Activated CD8-positive, alpha-beta memory T cell treated with anti-CD3 and anti-CD28 coated beads for 48 hours (primary cell): ENCODE measurements around the gene USH2A.

Experiments
- DNase-seq, 3 experiments: peaks; one replicate each; pipeline ENCODE4 v3.0.0-alpha.2; 2020; ENCODE audit warnings: low read depth in 2 of 3, low spot score in 2 of 3

The USH2A gene

DNA sequence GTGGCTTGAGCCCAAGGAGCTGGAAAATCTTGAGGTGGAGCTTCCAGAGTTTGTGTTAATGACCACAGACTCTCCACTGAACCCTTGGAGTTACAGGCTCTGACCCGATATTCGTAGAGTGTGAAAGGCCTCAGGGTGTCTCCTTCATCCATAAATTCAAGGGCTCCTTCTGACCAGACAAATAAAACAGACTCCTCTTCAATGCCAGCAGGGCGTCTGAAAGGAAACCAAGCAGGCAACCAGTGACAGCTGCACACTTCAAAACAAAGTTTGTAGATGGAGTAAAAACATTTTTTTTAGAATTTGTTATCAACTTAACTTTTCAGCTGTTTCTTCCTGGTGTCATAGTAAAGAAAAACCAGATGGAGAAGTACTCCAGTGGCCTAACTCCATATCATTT is 695.1 kb downstream of the USH2A start:
- DNase-seq, result no peak

DNA sequence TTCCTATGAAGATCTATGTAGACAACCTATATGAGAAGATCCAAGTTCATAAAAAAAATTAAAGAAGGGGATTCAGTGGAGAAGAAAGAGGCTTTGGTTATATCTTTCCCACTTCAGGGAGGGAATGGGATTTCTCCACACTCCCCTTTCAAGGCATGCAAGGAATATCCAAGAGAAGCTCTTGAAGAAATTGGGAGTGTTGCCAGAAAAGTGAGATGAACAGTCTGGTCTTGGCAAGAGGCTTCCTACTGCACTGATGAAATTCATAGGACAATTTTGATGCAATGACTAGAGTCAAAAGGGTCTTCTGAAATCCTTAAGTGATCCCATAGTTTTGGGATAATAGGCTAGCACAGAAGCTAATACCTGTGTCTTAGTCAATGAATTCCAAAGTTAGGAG is 703.1 kb downstream of the USH2A start:
- no peak for DNase-seq

DNA sequence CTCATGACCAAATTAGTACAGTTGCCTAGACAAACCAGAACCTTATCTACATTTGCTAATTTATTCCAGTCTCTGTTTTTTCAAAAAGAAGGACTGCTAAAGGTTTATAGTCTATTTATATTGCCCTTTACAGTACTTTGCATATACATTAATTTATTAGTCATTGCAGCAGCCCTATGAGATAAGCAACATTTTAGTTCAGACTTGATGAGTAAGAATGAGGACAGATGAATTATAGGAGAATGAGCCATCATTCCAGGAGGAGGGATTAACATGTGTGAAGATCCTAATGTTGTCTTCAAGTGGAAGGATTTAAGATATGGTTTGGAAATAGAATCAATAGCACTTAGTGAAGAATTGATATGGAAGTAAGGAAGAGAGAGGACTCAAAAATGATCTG is 703.7 kb downstream of the USH2A start:
- DNase-seq, result no peak

DNA sequence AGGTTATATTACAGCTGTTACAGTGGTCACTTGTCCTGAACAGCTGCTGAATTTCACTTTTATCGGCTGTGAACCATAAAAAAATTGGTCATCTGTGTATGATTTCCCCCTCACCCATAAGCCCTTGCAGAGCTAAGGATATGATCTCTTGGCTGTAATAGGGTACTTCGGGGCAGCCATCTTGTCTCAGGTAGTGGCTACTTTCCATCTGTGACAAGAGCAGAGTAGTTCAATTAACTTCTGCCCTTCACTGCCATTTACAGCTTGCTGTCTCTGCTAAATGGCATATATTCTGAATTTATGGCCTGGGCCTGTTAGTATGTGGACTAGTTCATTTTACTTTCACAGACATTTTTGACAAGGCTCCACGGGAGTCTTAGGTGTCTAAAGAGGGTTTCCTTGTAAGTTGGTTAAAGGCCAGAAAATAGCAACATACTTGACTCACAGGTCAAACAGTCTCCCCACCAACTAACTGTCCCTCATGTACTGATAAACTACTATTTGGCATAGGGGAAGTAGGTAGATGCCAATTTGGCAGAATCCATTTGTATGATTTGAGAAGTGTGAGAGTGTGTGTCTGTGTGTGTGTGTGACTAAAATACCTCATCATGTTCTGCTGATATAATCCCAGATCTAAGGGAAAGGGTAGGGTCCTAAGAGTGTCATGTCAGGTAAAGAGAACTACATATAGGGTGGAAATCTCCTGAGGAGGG is 704.5 kb downstream of the USH2A start:
- no peak for DNase-seq

DNA sequence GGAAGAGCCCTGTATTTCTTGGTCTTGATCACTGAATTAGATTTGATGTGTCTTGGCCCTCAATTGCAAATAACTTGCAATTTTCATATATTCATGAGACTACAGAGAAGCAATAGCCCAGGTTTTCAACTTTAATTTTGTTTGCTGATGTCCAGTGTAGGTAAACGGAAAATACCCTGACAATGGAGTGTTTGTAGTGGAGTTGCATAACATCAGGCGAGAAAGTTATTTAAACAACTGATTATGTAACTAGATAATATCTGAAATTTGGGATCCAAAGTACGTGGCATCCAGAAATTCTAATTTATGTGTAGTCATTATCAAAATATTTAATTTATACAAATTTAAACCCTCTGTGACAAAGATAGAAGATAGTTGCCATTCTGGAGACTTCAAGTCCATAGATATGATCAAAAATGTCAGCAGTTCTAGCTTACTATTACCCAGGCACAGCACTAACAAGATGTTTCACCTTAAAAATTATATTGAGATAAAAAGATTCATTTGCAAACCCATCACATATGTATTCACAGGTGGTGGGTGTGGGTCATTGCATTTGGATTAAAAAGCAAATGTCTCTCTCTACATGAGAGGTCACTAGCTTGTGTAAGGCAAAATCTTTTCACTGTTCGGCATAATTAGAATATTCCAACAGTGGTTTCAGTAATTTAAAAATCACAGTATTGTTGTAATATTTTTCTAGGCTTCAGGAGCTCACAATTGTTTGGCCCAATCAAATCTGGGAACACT is 705.4 kb downstream of the USH2A start:
- no peak for DNase-seq

DNA sequence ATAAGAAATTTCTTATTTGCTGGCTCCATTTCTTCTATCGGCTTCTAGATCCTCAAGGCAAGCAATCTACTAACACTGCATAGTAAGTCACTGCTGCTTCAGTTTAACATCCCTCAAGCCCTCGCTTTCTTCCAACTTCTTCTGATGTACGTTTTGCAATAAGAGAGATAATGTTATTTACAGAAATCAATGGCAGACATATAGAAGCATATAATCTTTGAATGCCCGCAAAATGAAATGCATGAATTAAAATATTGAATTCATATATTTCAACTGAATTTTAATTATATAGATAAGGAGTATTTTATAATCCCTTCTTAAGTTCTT is 712.4 kb downstream of the USH2A start:
- DNase-seq, result no peak

DNA sequence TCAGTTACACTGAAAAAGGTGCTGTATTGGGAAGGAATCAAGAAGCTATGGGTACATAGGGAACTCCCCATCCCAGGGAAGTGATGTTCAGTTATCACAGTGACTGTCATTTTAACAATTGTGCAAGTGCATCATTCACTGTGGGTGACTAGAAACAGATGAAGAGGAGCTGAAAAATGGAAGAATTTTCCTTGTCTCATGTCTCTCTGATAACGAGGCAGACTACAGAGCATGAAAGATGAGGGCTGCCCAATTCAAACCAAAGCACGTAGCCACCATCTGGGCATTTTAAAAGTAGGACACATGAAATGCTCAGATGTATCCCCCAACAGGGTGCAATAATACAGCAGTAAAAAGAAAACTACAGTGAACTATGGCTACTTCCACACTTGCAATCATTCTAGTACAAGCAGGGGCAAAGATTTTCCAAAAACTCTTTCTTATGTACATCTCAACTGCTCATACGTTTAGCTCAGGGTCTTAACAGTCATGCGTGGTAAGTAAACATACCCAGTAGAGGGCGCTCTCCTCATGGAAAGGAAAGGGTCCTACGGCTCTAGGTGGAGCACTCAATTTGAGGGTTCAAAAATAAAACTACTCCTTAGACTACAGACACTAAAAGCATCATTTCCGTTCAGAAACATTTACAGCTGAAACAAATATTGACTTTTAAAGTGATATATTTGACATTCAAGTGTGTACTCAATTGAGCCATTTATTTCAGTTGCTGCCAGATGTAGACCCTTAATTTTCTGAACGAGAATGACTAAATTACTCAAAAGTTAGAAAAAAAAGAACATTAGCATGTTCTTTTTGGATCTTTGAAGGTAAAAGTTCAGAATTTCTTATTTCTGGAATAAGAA is 713.0 kb downstream of the USH2A start:
- no peak for DNase-seq

DNA sequence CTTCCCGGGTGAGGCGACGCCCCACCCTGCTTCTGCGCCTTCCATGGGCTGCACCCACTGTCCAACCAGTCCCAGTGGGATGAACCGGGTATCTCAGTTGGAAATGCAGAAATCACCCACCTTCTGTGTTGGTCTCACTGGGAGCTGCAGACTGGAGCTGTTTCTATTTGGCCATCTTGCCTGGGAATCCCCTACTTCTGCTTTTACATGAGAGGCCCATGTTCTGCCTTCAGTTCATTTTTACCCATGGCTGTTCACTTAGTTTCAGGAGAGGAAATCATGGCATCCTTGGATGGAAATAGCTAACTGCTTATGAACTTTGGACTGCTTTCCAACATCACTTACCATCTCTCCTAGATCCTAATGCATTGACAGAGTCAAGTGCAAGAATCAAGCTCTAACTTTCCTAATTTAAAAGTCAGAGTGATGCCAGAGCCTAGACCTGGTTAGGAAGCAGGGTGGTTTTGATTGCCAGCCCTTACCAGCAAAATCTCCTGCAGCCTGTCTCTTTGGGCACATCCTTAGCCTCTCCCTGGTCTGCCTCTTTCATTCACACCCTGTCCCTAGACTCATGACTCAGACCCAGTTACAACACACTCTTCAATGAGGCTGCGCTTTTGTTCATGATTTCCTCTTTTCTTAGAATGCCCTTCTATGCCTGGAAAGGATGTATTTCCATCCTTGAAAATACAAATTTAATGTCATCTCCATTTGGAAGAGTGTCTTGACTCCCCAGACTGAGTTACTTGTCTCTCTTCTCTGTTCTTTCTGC is 719.0 kb downstream of the USH2A start:
- no peak for DNase-seq

DNA sequence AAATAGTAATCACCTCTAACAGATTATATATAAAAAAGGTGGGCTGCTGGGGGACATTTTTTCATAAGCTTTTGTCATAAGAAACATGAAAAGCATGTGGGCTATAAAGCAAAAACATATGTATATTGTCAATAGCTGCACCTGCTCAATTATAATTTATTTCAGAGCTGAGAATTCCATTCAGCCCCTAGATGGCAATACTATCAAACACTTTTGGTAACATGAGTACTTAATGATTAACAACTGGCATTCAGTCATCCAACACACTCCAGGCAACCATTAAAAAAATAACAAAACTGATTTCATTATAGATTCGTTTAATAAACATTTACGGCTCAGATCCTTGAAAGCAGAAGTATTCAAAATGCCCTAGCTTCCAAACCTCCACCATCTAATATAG is 741.0 kb downstream of the USH2A start:
- DNase-seq, result no peak

DNA sequence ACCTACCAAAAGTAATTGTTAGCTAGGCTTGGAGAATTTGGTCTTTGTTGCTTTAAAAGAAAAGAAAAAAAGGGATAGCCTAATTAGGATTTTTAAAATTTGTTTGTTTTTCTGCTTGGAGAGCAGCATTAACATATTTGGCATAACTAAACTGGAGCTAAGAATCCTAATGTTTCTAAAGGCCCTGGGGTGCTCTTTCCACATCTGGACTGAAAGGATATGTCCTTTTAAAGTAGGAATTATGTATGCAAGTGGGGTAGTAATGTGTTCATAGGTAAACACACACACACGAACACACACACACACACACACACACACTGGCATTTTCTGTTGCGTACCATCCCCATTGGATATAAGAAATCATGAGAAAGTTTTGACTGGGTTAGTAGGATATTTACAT is 742.2 kb downstream of the USH2A start:
- no peak for DNase-seq

DNA sequence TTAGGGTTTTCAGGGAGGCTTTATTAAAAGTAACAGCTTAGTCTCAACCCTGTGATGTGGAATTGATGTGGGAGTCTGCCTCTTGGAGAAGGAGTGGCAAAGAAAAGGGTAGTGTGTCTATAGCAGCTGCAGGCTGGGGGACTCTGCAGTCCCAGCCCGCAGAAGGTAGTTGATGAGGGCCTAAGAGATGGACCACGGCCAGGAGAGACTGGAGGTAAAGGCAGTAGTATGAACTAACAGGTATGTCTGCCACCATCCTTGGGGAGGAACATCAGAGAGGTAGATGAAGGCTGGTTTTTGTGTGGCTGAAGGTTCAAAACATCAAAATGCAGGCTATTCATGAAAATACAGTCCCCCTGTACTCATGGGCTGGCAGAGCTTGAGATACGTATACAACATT is 744.0 kb downstream of the USH2A start:
- DNase-seq, result no peak

DNA sequence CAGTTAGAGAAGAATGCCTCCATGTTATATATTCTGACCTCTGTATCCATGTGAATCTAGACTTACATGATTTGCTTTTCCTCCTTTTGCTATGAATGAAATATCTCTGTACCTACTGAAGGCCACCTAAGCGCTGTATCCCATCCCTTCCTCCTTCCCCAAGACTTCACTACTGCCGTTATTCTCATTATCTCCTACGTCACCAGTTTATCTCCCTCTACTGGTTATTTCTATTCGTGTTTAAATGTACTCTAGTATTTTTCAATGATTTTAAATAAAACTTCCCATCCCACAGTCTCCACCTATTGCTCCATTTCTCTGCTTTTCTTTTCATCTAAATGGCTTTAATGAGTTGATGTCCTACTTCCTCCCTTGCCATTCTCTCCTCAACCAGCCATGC is 746.1 kb downstream of the USH2A start:
- no peak for DNase-seq

DNA sequence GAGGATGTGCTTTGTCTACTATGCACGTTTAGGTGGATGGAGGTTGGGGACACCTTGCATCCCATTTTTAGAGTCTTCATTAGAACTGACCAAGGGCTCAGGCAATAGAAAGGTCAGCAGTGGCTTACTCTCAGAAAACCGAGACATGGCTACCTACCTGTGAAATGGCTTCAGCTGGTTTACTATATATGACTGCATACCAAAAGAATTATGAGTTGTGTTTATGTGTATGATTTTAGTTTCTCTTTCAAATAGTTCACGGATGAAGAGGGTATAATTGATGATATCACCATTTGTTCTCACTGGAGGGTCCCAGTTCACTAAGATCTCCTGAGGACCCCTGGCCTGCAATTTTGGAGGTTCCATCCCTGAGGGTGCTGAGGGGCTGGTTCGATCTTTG is 749.3 kb downstream of the USH2A start:
- DNase-seq, result no peak

DNA sequence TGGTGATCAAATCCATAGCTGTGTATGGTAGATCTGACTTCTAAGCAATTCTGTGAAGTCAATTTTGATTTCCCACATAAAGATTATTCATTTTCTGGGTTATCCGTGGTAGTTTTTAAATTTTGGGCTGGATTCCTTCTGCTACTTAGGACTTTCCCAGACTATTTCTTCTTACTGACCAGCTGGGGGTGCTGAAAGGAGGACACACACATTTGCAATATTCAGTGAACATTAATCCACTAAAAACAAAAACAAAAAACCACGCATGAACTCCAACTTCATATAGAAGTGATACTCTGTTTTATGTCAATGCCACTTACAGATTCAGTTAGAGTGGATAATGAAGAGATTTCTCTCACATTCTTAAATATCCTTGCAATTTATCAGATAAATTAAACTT is 750.8 kb downstream of the USH2A start:
- no peak for DNase-seq

DNA sequence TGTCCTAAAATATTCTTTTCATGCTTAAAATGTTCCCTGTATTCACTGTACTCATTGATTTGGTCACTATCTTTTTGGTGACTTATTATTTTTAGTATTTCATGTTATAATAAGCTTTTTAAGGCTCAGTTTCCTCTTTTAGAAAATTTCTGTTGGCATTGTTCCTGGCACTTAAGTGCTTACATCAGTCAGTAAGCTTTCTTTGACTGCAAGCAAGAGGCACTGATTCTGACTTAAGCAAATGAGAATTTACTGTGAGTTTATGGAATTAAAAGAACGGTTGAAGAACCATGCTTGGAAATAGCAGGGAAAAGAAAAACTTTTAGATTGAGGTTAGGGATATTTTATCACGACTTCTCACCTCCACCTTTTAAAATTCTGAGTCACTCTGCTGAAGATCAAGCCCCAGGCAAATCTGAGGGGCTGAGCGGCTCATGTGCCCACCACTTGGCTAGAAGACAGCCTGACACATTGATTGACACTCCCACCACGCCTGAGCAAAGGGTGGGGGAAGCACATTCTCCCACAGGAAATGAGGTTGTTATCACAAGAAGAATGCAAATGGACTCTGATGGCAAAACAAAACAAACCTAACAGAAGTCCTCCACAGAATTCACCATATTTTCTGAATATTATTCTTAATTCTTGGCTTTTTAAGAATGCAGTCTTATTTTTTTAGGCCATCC is 753.3 kb downstream of the USH2A start:
- no peak for DNase-seq

DNA sequence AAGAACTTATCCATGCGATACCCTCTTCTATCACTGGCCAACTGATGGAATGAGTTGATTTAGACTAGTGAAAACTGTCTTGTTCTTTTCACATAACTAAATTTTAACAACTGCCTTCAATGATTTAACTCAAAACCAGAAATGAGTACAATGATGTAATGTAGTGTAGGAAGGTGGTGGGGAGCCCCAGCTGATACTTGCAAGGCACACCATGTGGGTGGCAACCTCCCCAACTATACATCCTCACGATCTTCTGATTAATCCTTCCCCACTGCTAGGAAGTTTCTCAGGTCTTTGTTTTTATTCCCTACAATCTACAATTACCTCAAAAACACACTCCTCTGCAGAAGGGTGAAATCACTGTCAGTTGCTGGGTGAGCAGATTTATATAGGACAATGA is 755.5 kb downstream of the USH2A start:
- no peak for DNase-seq

DNA sequence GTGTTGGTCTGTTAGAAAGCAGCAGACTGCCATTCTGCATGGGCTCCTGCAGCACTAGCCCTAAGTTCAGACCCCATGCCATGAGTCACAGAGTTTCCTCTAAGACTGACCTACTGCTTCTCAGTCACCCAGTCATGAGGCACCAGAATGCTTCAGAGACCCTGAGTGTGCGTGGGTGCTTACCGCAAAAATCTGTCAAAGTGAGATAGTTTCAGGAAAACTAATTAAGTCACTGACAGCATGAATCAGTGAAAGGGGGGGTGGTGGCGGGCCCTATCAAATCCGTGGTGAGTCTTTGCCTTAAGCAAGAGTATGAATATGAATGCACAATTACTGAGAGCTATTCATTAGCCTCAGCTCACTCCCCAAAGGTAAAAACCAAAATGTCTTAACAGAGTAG is 758.0 kb downstream of the USH2A start:
- no peak for DNase-seq

DNA sequence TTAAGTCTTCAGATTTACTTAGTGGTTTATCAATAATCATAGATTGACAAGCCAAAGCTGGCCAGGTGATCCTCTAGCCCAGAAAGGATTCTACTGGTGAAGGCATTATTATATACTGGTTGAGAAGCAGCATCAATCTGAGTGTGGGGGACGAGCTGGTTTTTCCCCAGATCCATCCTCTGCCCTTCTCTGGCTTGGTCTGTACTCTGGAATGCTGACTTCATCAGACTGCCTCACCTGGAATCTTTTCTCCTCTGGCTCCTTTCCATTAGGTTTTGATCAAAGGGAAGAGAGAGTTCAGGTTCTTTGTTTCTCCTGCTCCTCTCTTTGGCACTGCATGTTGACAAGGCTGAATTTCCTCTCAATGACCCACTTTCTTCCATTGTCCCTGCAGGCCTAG is 762.2 kb downstream of the USH2A start:
- no peak for DNase-seq

DNA sequence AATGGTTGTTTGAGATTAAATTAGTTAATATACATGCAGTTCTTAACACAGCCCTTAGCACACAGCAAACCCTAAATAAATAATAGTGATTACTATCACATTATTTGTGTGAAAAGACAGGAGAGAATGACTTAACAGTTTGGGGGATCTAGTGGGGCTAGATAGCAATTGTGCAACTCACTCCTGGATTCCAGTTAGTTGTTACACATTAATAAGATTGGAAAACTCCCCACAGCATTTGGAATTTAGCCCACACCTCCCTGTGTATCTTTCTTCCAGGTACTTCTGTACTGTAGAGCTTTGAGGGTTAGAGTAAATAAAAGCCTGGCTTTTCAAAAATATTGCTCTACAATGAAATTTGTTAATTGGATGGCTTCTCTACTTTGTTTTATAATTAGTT is 763.0 kb downstream of the USH2A start:
- no peak for DNase-seq

DNA sequence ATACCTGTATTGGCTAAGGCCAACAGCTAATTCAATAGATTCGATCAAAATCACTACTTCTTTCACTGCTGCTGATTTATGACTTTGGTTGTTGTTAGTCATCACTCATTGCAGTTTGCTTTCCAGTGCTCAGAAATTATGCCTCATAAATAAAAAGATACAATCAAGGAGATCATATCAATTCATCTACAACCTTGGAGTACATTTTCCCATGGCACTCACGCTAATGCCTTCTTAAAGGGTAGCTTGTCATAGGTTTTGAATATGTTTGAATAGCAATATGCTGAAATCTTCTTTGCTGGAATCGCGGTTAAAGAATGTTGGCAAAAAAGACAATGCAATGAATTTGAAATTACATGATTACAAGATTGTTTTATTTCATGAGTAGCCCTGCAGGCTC is 766.2 kb downstream of the USH2A start:
- DNase-seq, result no peak

DNA sequence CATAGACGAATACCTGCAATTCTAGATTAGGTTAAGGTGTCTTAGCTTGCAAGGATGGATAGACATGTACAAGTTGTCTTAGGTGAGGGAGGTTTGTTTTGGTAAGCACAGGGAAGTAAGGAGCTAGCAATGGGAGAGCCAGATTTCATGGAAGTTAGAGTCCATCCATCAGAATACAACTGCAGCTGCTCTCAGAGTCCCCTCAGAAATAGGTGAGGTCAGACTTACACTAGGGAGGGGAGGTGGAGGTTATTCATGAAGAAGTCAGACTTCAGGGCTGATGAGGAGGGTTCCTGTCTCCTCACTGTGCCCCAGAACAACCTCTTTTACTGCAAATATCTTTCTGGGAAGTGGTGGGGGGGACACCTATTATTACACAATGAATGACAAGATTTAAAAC is 770.9 kb downstream of the USH2A start:
- no peak for DNase-seq
